Breast epithelium (tissue), 3 donors: Measurements from ENCODE around the gene FAM78A.

Experiments used
- POLR2A ChIP-seq: fragments of 450-650 bp; IDR thresholded peaks from one replicate; pipeline ENCODE4 v1.6.1; 2016; ENCODE audit warnings: antibody characterized with exemption, mild to moderate bottlenecking, moderate library complexity
- TF ChIP-seq, protein P1 (sequence below), 3 donors: fragments of 450-650 bp; IDR thresholded peaks; one replicate each; pipeline ENCODE4 v1.5.1; 2016 to 2017; ENCODE audit warnings: antibody characterized with exemption in 3 of 3, mild to moderate bottlenecking in 3 of 3, moderate library complexity in 3 of 3

DNA sequence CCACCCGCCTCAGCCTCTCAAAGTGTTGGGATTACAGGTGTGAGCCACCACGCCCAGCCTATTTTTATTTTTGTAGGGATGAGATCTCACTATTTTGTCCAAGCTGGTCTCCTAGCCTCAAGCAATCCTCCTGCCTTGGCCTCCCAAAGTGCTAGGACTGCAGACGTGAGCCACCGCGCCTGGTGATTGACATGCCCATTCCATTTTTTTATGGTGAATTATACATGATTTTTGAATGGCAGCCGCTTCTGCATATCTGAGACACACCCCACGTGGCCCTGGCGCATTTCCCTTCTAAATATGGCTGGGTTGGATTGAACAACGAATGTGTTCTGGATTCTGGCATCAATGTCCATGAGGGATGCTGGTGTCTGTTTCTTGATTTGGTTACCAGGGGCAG, 35.9 kb upstream of the FAM78A start:
- TF ChIP-seq, protein P1, sequence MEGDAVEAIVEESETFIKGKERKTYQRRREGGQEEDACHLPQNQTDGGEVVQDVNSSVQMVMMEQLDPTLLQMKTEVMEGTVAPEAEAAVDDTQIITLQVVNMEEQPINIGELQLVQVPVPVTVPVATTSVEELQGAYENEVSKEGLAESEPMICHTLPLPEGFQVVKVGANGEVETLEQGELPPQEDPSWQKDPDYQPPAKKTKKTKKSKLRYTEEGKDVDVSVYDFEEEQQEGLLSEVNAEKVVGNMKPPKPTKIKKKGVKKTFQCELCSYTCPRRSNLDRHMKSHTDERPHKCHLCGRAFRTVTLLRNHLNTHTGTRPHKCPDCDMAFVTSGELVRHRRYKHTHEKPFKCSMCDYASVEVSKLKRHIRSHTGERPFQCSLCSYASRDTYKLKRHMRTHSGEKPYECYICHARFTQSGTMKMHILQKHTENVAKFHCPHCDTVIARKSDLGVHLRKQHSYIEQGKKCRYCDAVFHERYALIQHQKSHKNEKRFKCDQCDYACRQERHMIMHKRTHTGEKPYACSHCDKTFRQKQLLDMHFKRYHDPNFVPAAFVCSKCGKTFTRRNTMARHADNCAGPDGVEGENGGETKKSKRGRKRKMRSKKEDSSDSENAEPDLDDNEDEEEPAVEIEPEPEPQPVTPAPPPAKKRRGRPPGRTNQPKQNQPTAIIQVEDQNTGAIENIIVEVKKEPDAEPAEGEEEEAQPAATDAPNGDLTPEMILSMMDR (IDR thresholded peaks at IDR 0.05) = no peak
- no peak for TF ChIP-seq POLR2A
